MCF 10A (cell line): Measurements from ENCODE around the gene FIBCD1. TPM values are rescaled to one million over a fixed set of nuclear protein-coding genes. Genes with fewer than 3 reads are reported as not detected.

ENCODE experiments used
- BruUV-seq: library from RNA; stranded (reverse); fragments of 400-500 nt; replicated peaks from 2 replicates; lab custom pipeline; 2021; lab: Mats Ljungman, UMichigan
- CTCF ChIA-PET: fragments of 300-600 bp; sonication (Branson Sonifier 250); formaldehyde crosslinking; extraction: SDS; loops from one replicate; lab custom pipeline; 2021; ENCODE audit warnings: antibody characterized with exemption, inconsistent platforms; lab: Yijun Ruan, JAX
- POLR2A ChIA-PET: fragments of 300-600, 350-650 bp; sonication (Branson Sonifier 250); formaldehyde crosslinking; extraction: SDS; loops from one replicate; lab custom pipeline; 2020; ENCODE audit warnings: antibody characterized with exemption, inconsistent platforms; lab: Yijun Ruan, JAX
- DNase-seq: peaks from one replicate; pipeline ENCODE4 v3.0.0-alpha.2; 2018; ENCODE audit not compliant: unreplicated experiment
- H3K27ac Mint-ChIP-seq: one replicate; pipeline ENCODE4 v1.8.0; 2022; ENCODE audit warnings: mild to moderate bottlenecking, low read depth, mixed read lengths; ENCODE audit not compliant: unreplicated experiment
- H3K27me3 Mint-ChIP-seq: one replicate; pipeline ENCODE4 v1.8.0; 2022; ENCODE audit warnings: mixed read lengths; ENCODE audit not compliant: insufficient read depth, unreplicated experiment
- H3K36me3 Mint-ChIP-seq: one replicate; pipeline ENCODE4 v1.8.0; 2022; ENCODE audit warnings: mild to moderate bottlenecking, moderate library complexity, mixed read lengths; ENCODE audit not compliant: insufficient read depth, unreplicated experiment
- H3K4me1 Mint-ChIP-seq: one replicate; pipeline ENCODE4 v1.8.0; 2022; ENCODE audit warnings: mixed read lengths; ENCODE audit not compliant: insufficient read depth, unreplicated experiment
- H3K4me3 Mint-ChIP-seq: one replicate; pipeline ENCODE4 v1.8.0; 2022; ENCODE audit warnings: mild to moderate bottlenecking, moderate library complexity, mixed read lengths; ENCODE audit not compliant: unreplicated experiment
- H3K9me3 Mint-ChIP-seq: one replicate; pipeline ENCODE4 v1.8.0; 2022; ENCODE audit warnings: mixed read lengths; ENCODE audit not compliant: unreplicated experiment
- CTCF ChIP-seq: fragments of 200-600 bp; IDR thresholded peaks from one replicate; pipeline ENCODE4 v1.8.0; 2022; ENCODE audit warnings: antibody characterized with exemption, mild to moderate bottlenecking; ENCODE audit not compliant: unreplicated experiment
- intact Hi-C: fragments of 100-400 bp; cut with micrococcal nuclease; formaldehyde crosslinking; loops from 2 replicates; pipeline ENCODE4 v1.14.1; 2022
- total RNA-seq: library from RNA; stranded (reverse); gene quantifications from 2 replicates; pipeline ENCODE4 v1.2.3, GENCODE V29; 2022

Gene FIBCD1
- total RNA-seq, 1 experiment from 2014 or later: 1.6 TPM

- Mint-ChIP-seq H3K27ac (peak overlapping the region; percentile 29), H3K9me3 (no peaks in the 10 kb centered on the region), H3K4me3 (no peak overlapping the region), H3K4me1 (no peaks in the 10 kb centered on the region), H3K36me3 (peaks cover 33% of the 10 kb centered on the region), H3K27me3 (no peaks in the 10 kb centered on the region)
- intact Hi-C loops: no loop called here
- no TSS peak for BruUV-seq
- ChIA-PET CTCF (interaction anchor here (0.8 to 2.2 kb wide), 3 partner anchors 29 to 152 kb away, joined by 4 to 7 read pairs (median 5); no protein-coding TSS in a partner anchor), POLR2A (interaction anchor here (0.6 to 0.7 kb wide), 2 partner anchors 34 to 49 kb away, joined by 3 read pairs; no protein-coding TSS in a partner anchor)
- TF ChIP-seq CTCF: no peak
- DNase-seq: peak; percentile 2
These were observed 44.5 kb downstream of the FIBCD1 start for GRCh38 chr9:130894546-130894945.

- no peaks in the 10 kb centered on the region for H3K27me3 Mint-ChIP-seq
- POLR2A ChIA-PET: no interaction called here
- no TSS peak for BruUV-seq
- H3K9me3 Mint-ChIP-seq: no peaks in the 10 kb centered on the region
- H3K27ac Mint-ChIP-seq: peak overlapping the region; percentile 23
- DNase-seq: peak; percentile 9
- no peaks in the 10 kb centered on the region for H3K4me1 Mint-ChIP-seq
- intact Hi-C loops: no loop called here
- CTCF ChIA-PET: interaction anchor here (0.6 to 1.3 kb wide), 2 partner anchors 121 to 192 kb away, joined by 3 to 4 read pairs; no protein-coding TSS in a partner anchor
- H3K36me3 Mint-ChIP-seq: peaks cover 43% of the 10 kb centered on the region
- H3K4me3 Mint-ChIP-seq: no peak overlapping the region
- no peak for TF ChIP-seq CTCF
These were observed 45.5 kb downstream of the FIBCD1 start for GRCh38 chr9:130893341-130894101.

GRCh38 chr9:130892477-130893304, 46.4 kb downstream of the FIBCD1 start:
- H3K27me3 Mint-ChIP-seq: no peaks in the 10 kb centered on the region
- H3K9me3 Mint-ChIP-seq: no peaks in the 10 kb centered on the region
- ChIA-PET POLR2A (no interaction called here), CTCF (interaction anchor here (0.6 to 1.6 kb wide), 4 partner anchors 120 to 191 kb away, joined by 3 to 6 read pairs (median 4); no protein-coding TSS in a partner anchor)
- peak overlapping the region; percentile 23 for H3K27ac Mint-ChIP-seq
- BruUV-seq: no TSS peak
- TF ChIP-seq CTCF: no peak
- intact Hi-C loops: no loop called here
- H3K4me3 Mint-ChIP-seq: no peak overlapping the region
- peaks cover 51% of the 10 kb centered on the region for H3K36me3 Mint-ChIP-seq
- DNase-seq: no peak
- no peaks in the 10 kb centered on the region for H3K4me1 Mint-ChIP-seq
